Activated CD4-positive, alpha-beta T cell treated with anti-CD3 and anti-CD28 coated beads, Interleukin-10, Interleukin-2, amounts not matched to agents 100 ng/mL and 50 ng/mL, durations not matched to agents 16 hours and 8 hours (primary cell): ENCODE data around the gene SLC26A9.
"Not testable (repeated sequence)": the region's sequence is repeated elsewhere in the genome, so short reads cannot be mapped to it uniquely, and the experiment has no call there.

Experiments used
- DNase-seq: peaks from one replicate; pipeline ENCODE4 v3.0.0-alpha.2; 2020

The SLC26A9 gene

DNA sequence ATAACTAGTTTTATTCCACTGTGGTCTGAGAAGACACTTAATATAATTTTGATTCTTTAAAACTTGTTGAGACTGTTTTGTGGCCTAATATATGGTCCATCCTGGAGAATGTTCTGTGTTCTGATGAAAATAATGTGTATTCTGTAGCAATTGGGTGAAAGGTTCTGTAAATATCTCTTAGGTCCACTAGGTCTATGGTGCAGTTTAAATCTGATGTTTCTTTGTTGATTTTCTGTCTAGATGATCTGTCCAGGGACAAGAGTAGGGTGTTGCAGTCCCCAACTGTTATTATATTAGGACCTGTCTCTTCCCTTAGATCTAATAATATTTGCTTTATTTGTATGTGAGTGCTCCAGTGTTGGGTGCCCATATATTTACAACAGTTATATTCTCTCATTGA lies 59.5 kb downstream of the SLC26A9 start:
- no peak for DNase-seq

DNA sequence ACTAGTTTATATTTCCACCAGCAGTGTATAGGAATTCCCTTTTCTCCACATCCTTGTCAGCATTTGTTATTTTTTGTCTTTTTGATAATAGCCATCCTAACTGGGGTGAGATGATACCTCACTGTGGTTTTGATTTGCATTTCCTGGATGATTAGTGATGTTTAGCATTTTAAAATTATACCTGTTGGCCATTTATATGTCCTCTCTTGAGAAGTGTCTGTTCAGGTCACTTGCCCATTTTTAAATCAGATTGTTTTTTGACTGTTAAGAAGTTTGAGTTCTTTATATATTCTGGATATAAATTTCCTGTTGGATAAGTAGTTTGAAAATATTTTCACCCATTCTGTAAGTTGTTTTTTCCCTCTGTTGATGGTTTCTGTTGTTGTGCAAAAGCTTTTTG lies 62.3 kb downstream of the SLC26A9 start:
- no peak for DNase-seq

DNA sequence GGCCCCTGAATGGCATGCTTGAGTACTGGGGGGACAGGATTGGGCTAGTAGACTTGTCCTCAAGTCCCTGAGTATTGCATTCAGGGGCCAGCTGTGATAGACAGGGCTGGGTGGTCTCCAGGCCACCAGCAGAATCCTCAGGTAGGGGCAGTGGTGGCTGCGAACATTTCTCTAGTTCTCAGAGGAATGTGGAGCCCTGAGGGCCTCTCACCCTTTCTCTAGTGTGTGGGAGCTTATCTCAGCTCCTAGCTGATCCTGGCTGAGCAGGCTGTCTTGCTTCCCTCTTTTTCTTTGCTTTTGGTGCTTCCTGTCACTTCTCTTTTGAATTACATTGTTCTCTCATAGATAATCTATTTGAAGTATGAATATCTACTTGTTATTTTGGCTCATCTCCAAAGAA lies 63.3 kb downstream of the SLC26A9 start:
- DNase-seq, result no peak

DNA sequence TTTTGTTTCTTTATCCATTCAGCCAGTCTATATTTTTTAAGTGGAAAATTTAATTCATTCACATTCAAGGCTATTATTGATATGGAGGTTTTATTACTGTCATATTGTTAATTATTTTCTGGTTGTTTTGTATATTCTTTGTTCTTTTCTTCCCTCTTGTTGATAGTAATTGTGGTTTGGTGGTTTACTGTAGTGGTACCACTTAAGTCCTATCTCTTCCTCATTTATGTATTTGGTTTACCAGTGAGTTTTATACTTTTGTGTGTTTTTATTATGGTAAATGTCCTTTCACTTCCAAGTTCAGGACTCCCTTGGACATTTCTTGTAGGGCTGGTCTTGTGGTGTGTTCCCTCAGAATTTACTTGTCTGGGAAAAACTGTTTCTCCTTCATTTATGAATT lies 65.2 kb downstream of the SLC26A9 start:
- DNase-seq, result no peak

DNA sequence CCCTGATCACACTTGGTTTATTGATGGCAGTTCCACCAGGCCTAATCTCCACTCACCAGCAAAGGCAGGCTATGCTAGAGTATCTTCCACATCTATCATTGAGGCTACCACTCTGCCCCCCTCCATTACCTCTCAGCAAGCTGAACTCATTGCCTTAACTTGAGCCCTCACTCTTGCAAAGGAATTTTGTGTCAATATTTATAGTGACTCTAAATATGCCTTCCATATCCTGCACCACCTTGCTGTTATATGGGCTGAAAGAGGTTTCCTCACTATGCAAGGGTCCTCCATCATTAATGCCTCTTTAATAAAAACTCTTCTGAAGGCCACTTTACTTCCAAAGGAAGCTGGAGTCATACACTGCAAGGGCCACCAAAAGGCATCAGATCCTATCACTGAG lies 70.1 kb downstream of the SLC26A9 start:
- not testable (repeated sequence) for DNase-seq

DNA sequence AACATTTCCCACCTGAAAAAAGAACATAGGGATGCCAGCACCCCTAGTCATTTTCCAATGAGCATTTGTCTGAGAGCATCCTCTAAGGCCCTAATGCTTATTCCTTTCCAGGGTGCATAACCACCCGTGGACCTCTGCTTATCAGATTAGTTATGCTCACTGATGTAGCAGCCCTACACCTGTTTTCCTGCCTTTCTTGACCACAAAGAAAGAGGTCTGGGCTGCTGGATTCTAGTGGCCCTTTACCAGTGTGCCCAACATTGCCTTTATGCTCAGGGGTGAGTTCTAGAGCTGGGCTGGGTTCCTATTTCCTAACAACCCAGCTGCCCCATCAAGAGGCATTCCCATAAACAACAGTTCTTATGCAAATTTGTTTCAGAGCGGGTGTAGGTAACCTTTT lies 73.0 kb downstream of the SLC26A9 start:
- DNase-seq, result no peak
